Measurements from ENCODE around the gene CTAGE6.
"Not testable (repeated sequence)": the region's sequence is repeated elsewhere in the genome, so short reads cannot be mapped to it uniquely, and the experiment has no call there.

Gene CTAGE6

DNA sequence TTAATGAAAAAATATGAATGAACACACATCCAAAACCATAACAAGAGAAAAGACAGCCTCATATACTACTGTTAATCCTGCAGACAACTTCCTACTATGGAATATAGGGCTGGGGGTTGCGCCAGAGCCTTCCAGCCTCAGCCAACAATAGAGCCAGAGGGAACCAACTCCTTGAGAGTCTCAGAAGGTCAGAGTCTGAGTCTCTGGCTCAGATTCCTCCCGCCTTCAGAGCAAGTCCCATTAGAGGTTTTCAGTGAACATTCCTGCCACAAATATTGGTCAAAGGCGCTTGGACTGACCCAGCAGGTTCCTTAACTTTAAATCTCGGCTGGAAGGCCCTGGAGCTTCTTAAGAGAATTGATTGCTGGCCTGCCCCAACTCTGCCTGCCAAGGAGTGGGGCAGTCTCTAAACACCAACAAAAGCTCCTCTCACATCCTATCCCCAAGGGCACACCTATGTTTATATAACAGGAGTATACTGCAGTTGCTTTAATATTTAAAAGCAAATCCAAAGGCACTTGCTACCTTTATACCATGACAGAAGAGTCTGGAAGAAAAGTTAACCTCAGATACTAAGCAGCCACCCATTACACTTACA is 45.7 kb downstream of the CTAGE6 start:
- not testable (repeated sequence) for H3K4me1 ChIP-seq (ENCODE audit: control insufficient read depth, insufficient read depth, low read length); H3K4me3 ChIP-seq (ENCODE audit: low read length); H3K9ac ChIP-seq (ENCODE audit: low read length)

DNA sequence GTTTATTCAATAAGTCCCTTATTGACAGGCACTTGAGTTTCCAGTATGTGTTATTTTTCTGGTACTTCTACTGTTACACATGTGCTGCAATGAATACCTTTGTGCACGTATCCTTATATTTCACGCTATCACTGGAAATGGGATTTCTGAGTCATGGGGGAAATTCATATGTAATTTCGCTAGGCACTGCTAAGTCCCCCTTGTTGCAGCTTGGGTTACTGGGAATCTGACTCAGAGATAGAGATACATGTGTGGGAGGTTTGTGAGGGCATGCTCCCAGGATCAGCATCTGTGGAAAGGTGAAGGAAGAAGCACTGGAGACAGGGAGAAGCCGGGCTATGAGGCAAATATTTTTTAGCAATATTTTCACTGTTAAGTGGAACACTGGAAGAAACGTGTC is 47.6 kb downstream of the CTAGE6 start:
- H3K36me3 ChIP-seq (ENCODE audit: control insufficient read depth, insufficient read depth, low read length); H3K4me1 ChIP-seq (ENCODE audit: control insufficient read depth, insufficient read depth, low read length); H3K9me3 ChIP-seq (ENCODE audit: control insufficient read depth, low read length); H3K9ac ChIP-seq (ENCODE audit: low read length); H3K27me3 ChIP-seq (ENCODE audit: control insufficient read depth, insufficient read depth, low read length); H3K4me3 ChIP-seq (ENCODE audit: low read length): not testable (repeated sequence)

More for the DNA sequence above, 45.7 kb downstream of the CTAGE6 start:
- not testable (repeated sequence) for H3K9me3 ChIP-seq (ENCODE audit: control insufficient read depth, low read length); H3K27me3 ChIP-seq (ENCODE audit: control insufficient read depth, insufficient read depth, low read length); H3K36me3 ChIP-seq (ENCODE audit: control insufficient read depth, insufficient read depth, low read length)

All from mucosa of stomach (tissue), 1 donor.